Measurements from ENCODE around the gene TMEM242. TPM values are rescaled to one million over a fixed set of nuclear protein-coding genes. Genes with fewer than 3 reads are reported as not detected.

TMEM242 gene
- total RNA-seq, 2 donors from 2014 or later = 11.2 to 11.5 TPM

DNA sequence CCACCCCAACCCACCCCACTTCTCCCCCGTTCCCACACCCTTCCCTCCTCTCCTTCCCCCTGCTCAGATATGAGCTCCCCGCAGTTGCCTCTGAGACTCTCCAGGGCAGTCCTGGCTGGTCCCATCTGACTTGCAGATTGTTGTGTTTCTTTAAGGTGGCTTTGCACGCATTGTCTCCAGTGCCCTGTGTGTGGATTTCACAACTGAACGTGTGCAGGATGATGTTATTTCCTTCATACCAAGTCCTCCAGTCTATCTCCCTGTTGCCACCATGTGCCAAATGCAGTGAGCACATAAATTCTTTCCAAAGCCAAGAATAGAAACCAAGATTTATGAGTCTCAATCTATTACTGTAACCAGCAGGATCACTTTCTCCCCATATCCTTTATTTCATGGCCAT lies 79.1 kb downstream of the TMEM242 start:
- DNase-seq (no peak), ATAC-seq (no peak)
- intact Hi-C loops (cut with DNase I, micrococcal nuclease) = no loop called here

GRCh38 chr6:157242791-157243190 lies 80.5 kb downstream of the TMEM242 start:
- no peak for ATAC-seq
- no peak for DNase-seq
- intact Hi-C loops (cut with DNase I, micrococcal nuclease) = no loop called here

GRCh38 chr6:157240960-157241311 lies 82.4 kb downstream of the TMEM242 start:
- ATAC-seq (no peak), DNase-seq (no peak)
- intact Hi-C loops (cut with DNase I, micrococcal nuclease) = no loop called here

GRCh38 chr6:157240059-157240959 lies 83.0 kb downstream of the TMEM242 start:
- intact Hi-C loops (cut with DNase I, micrococcal nuclease) = no loop called here
- DNase-seq = peak; percentile 76 to 81
- peak; percentile 51 for ATAC-seq

DNA sequence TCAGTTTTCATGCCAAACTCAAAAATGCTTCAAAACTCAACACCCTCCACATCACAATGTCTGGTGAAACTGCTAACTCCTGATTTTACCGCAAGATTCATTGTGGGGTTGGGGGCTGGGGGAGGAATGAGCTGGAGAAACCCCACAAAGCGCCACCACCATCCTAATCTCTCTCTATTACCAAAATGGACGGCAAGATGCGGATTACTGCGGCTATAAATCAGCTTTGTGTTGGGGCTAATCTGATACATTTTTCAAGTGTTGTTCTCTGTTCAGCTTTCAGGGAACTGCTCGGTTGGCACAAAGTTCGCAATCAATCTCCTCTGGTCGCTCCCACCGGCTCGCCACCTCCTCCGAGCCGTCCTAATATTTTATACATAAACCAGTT lies 83.7 kb downstream of the TMEM242 start:
- intact Hi-C loops (cut with DNase I, micrococcal nuclease) = no loop called here
- ATAC-seq (no peak), DNase-seq (no peak)

Other genes with a start within 250 kb of the TMEM242 start
- 10 to 100 TPM in 1 of 2 donors, 1 to 10 TPM in 1; 8.8 to 11.6 TPM for gene ZDHHC14, start 57.7 kb upstream of the TMEM242 start, total RNA-seq

All from left colon (tissue), 2 donors.